ENCODE results near the gene CEP95.

The CEP95 gene

DNA sequence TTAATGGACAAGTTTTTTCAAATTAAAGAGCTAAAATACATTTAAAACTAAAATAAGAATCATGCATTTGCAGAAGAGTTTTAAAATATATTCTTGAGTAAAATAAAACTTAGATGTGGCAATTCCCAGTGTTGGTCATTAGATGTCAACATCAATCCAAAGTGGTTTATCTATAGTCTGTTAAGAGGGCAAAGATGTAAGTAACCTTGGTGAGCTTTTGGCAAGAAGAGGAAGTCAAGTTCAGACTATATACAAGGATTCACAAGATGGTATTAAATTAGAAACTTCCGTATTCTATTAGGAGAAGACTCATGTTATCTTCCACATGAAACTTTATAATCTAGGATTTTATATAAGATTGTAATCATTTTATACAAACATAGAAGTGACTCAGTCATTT, 73.1 kb downstream of the CEP95 start:
- no peak for DNase-seq

DNA sequence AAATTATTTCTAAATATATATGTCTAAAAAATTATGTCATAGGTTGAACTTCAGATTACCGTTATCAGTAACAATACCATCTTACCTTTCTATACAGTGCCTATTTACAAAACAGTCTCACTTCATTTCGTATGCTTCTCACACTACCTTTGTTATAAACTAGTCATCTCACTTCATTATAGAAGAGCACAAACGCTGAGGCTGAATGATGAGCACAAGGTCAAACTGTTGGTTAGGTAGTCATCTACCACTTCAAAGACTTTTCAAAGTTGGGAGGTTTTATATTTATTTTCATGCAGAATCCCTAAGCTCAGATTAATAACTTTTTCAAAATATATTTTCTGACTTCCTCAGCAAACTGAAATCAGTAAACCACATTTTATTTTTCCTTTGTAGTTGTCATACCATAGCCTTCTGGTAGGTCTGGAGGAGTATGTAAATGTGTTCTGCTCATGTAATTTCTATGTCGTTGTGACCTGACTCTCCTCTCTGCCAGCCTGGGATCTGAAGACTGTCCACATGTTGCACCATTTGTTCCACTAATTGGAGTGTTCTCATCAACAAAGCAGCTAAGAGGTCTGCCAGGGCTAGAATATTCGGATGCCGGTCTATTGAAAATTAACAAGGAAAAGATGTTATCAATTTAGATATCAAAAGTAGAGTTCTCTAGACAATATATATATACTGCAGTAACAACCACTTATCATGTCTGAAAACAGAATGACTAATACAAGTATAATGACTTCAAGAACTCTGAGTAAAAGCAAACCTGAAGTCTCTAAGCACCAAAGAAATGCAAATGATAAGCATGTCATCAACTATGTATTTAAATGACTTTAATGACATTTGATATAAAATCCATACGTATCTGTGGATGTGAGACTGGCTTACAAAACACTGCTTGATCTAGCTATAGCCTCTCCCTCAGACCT, 73.9 kb downstream of the CEP95 start:
- DNase-seq = peak; percentile 42 to 48

DNA sequence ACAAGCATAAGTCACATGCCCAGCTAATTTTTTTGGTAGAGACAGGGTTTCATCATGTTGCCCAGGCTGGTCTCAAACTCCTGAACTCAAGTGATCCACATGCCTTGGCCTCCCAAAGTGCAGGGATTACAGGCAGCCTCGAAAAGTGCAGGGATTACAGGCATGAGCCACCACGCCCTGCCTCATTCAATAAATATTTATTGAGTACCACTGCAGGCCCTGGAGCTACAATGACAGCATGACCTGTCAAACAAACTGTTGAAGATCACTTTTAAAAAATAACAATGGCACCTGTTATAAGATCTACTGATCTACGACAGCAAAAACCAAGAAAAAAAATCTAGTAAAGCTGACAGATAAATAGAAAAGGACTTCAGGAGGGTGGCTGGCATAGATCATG, 76.3 kb downstream of the CEP95 start:
- DNase-seq = no peak

DNA sequence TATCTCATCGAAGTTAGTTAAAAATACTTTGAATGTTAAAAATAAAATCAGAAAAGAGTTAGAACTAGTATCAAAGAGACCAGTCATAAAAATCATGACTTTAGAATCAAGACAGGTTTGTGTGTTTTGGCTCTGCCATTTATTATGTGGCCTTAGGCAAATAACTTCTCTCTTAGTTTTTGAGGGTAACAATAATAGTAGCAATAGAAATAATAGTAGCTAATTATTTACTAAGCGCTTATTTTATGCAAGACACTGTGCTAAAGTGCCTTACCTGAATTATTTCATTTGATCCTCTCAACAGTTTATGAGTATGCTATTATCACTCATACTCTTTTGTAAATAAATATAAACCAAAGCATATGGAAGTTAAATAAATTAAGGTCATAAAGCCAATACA, 78.4 kb downstream of the CEP95 start:
- no peak for DNase-seq

Measured in activated T-cell treated with anti-CD3 and anti-CD28 coated beads, Interleukin-2, amount 50 U/mL, for 48 hours (primary cell).